Vagina (tissue), 2 donors: ENCODE results near the gene MSL1.

Experiments
- CTCF ChIP-seq, 3 experiments: fragments of 450-650 bp in 2 of 3; fragments of 200-600 bp in 1 of 3; sonication (generic) in 1 of 3; IDR thresholded peaks; one replicate each; pipeline ENCODE4 v1.5.1; 2017 to 2019; ENCODE audit warnings: antibody characterized with exemption in 3 of 3, mild to moderate bottlenecking in 2 of 3, moderate library complexity in 2 of 3
- POLR2AphosphoS5 ChIP-seq, 2 donors: sonication (generic); formaldehyde crosslinking; IDR thresholded peaks; one replicate each; pipeline ENCODE4 v1.9.0; 2017; ENCODE audit warnings: antibody characterized with exemption in 2 of 2, mild to moderate bottlenecking in 2 of 2, low read depth in 1 of 2; ENCODE audit not compliant: insufficient read depth in 1 of 2

- TF ChIP-seq POLR2AphosphoS5 (IDR thresholded peaks at IDR 0.05; ENCODE audit: insufficient read depth in 1 of 2, low read depth in 1 of 2) (no peak), CTCF (IDR thresholded peaks at IDR 0.05) (no peak)
These were observed 2.0 kb downstream of the MSL1 start for GRCh38 chr17:40123811-40124114.
